ENCODE results near the gene GLYATL1.

- no peak for TF ChIP-seq POLR2A (IDR thresholded peaks at IDR 0.05)
- no peak for TF ChIP-seq POLR2AphosphoS5 (IDR thresholded peaks at IDR 0.05)
- TF ChIP-seq CTCF (IDR thresholded peaks at IDR 0.05), result no peak
- TF ChIP-seq EP300 (IDR thresholded peaks at IDR 0.05), result no peak
Observed at GRCh38 chr11:58914821-58915543, 24.3 kb upstream of the GLYATL1 start.
